ENCODE data around the gene HBA1. TPM values are rescaled to one million over a fixed set of nuclear protein-coding genes. Genes with fewer than 3 reads are reported as not detected.

The HBA1 gene
- 99.3 and 127 TPM in 2 replicates for polyA plus RNA-seq

DNA sequence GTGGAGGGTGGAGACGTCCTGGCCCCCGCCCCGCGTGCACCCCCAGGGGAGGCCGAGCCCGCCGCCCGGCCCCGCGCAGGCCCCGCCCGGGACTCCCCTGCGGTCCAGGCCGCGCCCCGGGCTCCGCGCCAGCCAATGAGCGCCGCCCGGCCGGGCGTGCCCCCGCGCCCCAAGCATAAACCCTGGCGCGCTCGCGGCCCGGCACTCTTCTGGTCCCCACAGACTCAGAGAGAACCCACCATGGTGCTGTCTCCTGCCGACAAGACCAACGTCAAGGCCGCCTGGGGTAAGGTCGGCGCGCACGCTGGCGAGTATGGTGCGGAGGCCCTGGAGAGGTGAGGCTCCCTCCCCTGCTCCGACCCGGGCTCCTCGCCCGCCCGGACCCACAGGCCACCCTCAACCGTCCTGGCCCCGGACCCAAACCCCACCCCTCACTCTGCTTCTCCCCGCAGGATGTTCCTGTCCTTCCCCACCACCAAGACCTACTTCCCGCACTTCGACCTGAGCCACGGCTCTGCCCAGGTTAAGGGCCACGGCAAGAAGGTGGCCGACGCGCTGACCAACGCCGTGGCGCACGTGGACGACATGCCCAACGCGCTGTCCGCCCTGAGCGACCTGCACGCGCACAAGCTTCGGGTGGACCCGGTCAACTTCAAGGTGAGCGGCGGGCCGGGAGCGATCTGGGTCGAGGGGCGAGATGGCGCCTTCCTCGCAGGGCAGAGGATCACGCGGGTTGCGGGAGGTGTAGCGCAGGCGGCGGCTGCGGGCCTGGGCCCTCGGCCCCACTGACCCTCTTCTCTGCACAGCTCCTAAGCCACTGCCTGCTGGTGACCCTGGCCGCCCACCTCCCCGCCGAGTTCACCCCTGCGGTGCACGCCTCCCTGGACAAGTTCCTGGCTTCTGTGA, at the start of gene HBA1:
TSS of gene HBA1 (plus strand) at position 204 of the 906 bp plus-strand sequence. CDS start at position 241, 37 bp downstream.

DNA sequence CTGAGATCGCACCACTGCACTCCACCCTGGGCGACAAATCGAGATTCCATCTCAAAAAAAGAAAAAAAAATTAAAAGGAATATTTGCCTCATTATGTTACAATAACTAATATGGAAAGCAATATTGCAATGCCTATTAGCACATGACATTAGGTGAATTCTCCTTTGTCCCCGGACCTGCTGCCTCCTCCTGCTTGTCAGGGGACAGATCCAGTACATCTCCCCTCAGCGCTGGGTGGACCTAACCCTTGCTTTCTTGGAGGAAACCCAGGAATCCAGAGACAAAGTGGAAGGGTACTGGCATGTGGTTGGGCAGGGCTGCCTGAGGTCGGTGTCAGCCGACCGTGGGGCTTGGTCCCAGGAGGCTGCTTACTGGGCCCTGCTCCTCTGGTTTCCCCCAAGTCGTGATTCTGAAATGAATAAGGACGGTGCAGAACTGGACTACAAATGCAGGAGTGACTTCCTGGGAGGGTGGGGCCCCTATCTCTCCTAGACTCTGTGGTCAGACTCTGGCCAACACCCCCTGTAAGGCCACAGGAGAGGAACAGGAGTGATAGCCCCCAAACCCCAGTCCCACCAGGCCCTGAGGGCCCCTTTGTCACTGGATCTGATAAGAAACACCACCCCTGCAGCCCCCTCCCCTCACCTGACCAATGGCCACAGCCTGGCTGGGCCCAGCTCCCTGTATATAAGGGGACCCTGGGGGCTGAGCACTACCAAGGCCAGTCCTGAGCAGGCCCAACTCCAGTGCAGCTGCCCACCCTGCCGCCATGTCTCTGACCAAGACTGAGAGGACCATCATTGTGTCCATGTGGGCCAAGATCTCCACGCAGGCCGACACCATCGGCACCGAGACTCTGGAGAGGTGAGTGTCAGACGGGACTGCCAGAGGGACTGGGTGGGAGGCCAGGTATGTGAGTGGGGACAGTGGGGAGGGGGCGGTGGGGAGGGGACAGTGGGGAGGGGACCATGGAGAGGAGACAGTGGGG, 24.0 kb upstream of the HBA1 start, which contains the start of gene HBZ:
TSS of gene HBZ (plus strand) at position 504 of the 988 bp plus-strand sequence. CDS start at position 770, 266 bp downstream.

DNA sequence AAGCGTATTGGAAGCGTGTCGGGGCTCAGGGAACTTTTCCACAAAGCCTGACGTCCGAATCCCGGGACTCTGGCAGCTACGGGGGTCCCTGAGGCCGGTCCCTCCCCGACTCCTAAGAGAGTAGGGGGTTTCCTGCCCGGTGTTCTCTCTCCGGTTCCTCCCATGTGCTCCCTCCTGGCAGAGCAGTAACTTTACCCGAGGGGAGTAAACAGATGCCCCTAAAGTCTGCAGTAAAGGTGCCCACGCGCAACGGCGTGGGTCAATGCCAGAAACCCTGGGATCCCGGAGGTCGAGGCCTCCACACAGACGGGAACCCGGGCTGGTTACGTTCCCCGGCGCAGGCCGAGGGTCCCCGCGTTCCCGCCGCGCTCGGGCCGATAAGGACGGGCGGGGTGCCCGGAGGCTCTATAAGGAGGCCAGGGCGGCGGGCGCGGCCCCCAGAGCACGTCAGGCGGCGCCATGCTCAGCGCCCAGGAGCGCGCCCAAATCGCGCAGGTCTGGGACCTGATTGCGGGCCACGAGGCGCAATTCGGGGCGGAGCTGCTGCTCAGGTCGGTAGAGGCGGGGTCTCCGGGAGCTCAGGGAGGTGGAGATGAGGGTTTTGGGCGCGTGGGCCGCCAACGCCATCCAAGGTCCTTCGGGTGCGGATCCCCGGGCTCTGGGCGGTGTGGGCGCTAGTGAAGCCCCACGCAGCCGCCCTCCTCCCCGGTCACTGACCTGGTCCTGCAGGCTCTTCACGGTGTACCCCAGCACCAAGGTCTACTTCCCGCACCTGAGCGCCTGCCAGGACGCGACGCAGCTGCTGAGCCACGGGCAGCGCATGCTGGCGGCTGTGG, 10.7 kb upstream of the HBA1 start, which contains the start of gene HBM:
TSS of gene HBM (plus strand) at position 440 of the 836 bp plus-strand sequence. CDS start at position 460, 20 bp downstream.

DNA sequence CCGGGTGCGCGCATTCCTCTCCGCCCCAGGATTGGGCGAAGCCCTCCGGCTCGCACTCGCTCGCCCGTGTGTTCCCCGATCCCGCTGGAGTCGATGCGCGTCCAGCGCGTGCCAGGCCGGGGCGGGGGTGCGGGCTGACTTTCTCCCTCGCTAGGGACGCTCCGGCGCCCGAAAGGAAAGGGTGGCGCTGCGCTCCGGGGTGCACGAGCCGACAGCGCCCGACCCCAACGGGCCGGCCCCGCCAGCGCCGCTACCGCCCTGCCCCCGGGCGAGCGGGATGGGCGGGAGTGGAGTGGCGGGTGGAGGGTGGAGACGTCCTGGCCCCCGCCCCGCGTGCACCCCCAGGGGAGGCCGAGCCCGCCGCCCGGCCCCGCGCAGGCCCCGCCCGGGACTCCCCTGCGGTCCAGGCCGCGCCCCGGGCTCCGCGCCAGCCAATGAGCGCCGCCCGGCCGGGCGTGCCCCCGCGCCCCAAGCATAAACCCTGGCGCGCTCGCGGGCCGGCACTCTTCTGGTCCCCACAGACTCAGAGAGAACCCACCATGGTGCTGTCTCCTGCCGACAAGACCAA, 4.0 kb upstream of the HBA1 start, which contains the start of gene HBA2:
TSS of gene HBA2 (plus strand) at position 503 of the 568 bp plus-strand sequence. CDS start at position 540, 37 bp downstream.

DNA sequence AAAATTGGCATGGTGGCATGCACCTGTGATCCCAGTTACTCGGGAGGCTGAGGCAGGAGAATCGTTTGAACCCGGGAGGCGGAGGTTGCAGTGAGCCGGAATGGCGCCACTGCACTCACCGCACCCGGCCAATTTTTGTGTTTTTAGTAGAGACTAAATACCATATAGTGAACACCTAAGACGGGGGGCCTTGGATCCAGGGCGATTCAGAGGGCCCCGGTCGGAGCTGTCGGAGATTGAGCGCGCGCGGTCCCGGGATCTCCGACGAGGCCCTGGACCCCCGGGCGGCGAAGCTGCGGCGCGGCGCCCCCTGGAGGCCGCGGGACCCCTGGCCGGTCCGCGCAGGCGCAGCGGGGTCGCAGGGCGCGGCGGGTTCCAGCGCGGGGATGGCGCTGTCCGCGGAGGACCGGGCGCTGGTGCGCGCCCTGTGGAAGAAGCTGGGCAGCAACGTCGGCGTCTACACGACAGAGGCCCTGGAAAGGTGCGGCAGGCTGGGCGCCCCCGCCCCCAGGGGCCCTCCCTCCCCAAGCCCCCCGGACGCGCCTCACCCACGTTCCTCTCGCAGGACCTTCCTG, 3.7 kb downstream of the HBA1 start, which contains the start of gene HBQ1:
TSS of gene HBQ1 (plus strand) at position 359 of the 575 bp plus-strand sequence. CDS start at position 387, 28 bp downstream.

Other genes starting within 250 kb of the HBA1 start
- gene POLR3K, start 123.1 kb upstream of the HBA1 start, polyA plus RNA-seq, result 59.0 and 90.8 TPM in 2 replicates
- 61.9 and 74.7 TPM in 2 replicates for gene SNRNP25, start 122.9 kb upstream of the HBA1 start, polyA plus RNA-seq
- 0.64 and 1.5 TPM in 2 replicates for gene RHBDF1, start 104.0 kb upstream of the HBA1 start, polyA plus RNA-seq
- gene MPG, start 98.5 kb upstream of the HBA1 start, polyA plus RNA-seq, result 2.1 and 5.7 TPM in 2 replicates
- gene NPRL3, start 38.0 kb upstream of the HBA1 start, polyA plus RNA-seq, result 1.3 and 2.8 TPM in 2 replicates
- not detected in 2 replicates for gene HBZ, start 24.0 kb upstream of the HBA1 start, polyA plus RNA-seq
- 0.55 TPM in 1 of 2 replicates, not detected in the other for gene HBM, start 10.7 kb upstream of the HBA1 start, polyA plus RNA-seq
- 1.9 and 48.0 TPM in 2 replicates for gene HBA2, start 3.8 kb upstream of the HBA1 start, polyA plus RNA-seq
- 2.3 and 4.8 TPM in 2 replicates for gene HBQ1, start 3.8 kb downstream of the HBA1 start, polyA plus RNA-seq
- 17.1 and 24.7 TPM in 2 replicates for gene LUC7L, start 52.8 kb downstream of the HBA1 start, polyA plus RNA-seq
- 6.5 and 10.2 TPM in 2 replicates for gene FAM234A, start 58.1 kb downstream of the HBA1 start, polyA plus RNA-seq
- gene RGS11, start 99.3 kb downstream of the HBA1 start, polyA plus RNA-seq, result 2.8 and 2.9 TPM in 2 replicates
- gene ARHGDIG, start 103.9 kb downstream of the HBA1 start, polyA plus RNA-seq, result 2.6 and 15.2 TPM in 2 replicates
- gene PDIA2, start 106.5 kb downstream of the HBA1 start, polyA plus RNA-seq, result 4.0 TPM in 1 of 2 replicates, not detected in the other
- gene AXIN1, start 176.0 kb downstream of the HBA1 start, polyA plus RNA-seq, result 0.25 and 0.26 TPM in 2 replicates
- gene MRPL28, start 193.9 kb downstream of the HBA1 start, polyA plus RNA-seq, result 10.1 and 15.9 TPM in 2 replicates
- gene PGAP6, start 205.3 kb downstream of the HBA1 start, polyA plus RNA-seq, result 0.07 and 0.27 TPM in 2 replicates
- gene NME4, start 220.5 kb downstream of the HBA1 start, polyA plus RNA-seq, result 3.8 and 4.8 TPM in 2 replicates
- 3.3 and 5.9 TPM in 2 replicates for gene DECR2, start 225.2 kb downstream of the HBA1 start, polyA plus RNA-seq
- gene RAB11FIP3, start 249.0 kb downstream of the HBA1 start, polyA plus RNA-seq, result 1.1 and 1.6 TPM in 2 replicates

All from Purkinje cell (primary cell).